Right lobe of liver (tissue), 4 donors: ENCODE measurements around the gene HNRNPH3.

Experiments used
- POLR2A ChIP-seq: fragments of 450-650 bp; IDR thresholded peaks from one replicate; pipeline ENCODE4 v1.6.1; 2017; ENCODE audit warnings: antibody characterized with exemption, mild to moderate bottlenecking
- TF ChIP-seq, protein P1 (sequence below), 4 donors: fragments of 200-600 bp in 3 of 4; fragments of 450-650 bp in 1 of 4; IDR thresholded peaks; one replicate each; pipeline versions ENCODE4 v1.5.1 to v1.8.0; 2016 to 2022; ENCODE audit warnings: antibody characterized with exemption in 4 of 4, mild to moderate bottlenecking in 2 of 4
- donor health status: DM: no; HTN: no; CAD: no.
- donor health status: DM: no; HTN: no; CAD: no.
- donor health status: DM: no; HTN: yes; CAD: no.

- no peak for TF ChIP-seq POLR2A
- TF ChIP-seq, protein P1, sequence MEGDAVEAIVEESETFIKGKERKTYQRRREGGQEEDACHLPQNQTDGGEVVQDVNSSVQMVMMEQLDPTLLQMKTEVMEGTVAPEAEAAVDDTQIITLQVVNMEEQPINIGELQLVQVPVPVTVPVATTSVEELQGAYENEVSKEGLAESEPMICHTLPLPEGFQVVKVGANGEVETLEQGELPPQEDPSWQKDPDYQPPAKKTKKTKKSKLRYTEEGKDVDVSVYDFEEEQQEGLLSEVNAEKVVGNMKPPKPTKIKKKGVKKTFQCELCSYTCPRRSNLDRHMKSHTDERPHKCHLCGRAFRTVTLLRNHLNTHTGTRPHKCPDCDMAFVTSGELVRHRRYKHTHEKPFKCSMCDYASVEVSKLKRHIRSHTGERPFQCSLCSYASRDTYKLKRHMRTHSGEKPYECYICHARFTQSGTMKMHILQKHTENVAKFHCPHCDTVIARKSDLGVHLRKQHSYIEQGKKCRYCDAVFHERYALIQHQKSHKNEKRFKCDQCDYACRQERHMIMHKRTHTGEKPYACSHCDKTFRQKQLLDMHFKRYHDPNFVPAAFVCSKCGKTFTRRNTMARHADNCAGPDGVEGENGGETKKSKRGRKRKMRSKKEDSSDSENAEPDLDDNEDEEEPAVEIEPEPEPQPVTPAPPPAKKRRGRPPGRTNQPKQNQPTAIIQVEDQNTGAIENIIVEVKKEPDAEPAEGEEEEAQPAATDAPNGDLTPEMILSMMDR (IDR thresholded peaks at IDR 0.05), result no peak
Observed at GRCh38 chr10:68371604-68372003, 39.7 kb downstream of the HNRNPH3 start.
